ENCODE data around the gene ZNF768. TPM values are rescaled to one million over a fixed set of nuclear protein-coding genes. Genes with fewer than 3 reads are reported as not detected.

The ZNF768 gene
- polyA plus RNA-seq, 1 experiment = 17.2 TPM

DNA sequence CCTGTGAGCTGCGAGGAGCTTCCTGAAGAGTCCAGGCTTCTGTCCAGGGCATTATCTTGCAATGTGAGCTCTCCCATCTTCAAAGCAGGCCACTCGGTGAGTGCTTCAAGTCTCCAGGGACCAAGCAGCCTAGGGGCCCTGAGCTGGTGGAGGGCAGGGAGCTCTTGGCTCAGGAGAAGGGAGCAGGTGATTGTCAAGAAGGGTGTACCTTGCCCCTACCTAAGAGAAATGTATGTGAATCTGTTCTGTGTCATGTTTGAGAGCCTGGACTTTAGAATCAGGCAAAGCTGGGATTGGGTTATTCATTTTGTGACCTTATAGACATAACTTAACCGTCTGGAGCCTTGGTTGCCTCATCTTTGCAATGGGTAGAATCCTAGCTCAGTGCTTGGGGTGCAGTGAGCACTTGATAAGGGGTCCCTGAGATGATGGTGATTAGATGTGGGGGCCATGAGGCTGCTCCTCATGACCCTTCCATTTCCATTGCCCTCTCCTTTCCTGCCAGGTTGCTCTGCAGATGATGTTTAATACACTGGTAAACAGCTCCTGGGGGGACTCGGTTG is 15.9 kb downstream of the ZNF768 start:
- POLR2A ChIA-PET = no interaction called here
- H3K36me3 ChIP-seq (ENCODE audit: control insufficient read depth, insufficient read depth, low read length) = no peaks in the 10 kb centered on the region
- DNase-seq (ENCODE audit: low read depth) = no peak
- TF ChIP-seq, protein P1, sequence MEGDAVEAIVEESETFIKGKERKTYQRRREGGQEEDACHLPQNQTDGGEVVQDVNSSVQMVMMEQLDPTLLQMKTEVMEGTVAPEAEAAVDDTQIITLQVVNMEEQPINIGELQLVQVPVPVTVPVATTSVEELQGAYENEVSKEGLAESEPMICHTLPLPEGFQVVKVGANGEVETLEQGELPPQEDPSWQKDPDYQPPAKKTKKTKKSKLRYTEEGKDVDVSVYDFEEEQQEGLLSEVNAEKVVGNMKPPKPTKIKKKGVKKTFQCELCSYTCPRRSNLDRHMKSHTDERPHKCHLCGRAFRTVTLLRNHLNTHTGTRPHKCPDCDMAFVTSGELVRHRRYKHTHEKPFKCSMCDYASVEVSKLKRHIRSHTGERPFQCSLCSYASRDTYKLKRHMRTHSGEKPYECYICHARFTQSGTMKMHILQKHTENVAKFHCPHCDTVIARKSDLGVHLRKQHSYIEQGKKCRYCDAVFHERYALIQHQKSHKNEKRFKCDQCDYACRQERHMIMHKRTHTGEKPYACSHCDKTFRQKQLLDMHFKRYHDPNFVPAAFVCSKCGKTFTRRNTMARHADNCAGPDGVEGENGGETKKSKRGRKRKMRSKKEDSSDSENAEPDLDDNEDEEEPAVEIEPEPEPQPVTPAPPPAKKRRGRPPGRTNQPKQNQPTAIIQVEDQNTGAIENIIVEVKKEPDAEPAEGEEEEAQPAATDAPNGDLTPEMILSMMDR (IDR thresholded peaks at IDR 0.05; ENCODE audit: insufficient read depth, low read depth, low read length) = no peak
- CTCF ChIA-PET = interaction anchor here (0.9 to 1.6 kb wide), 5 partner anchors 9 to 61 kb away, joined by 3 to 4 read pairs (median 3); no protein-coding TSS in a partner anchor
- peaks cover 1% of the 10 kb centered on the region for H3K27me3 ChIP-seq (ENCODE audit: control insufficient read depth, insufficient read depth, low read length)
- H3K4me3 ChIP-seq (ENCODE audit: low read depth, low read length) = no peak overlapping the region

DNA sequence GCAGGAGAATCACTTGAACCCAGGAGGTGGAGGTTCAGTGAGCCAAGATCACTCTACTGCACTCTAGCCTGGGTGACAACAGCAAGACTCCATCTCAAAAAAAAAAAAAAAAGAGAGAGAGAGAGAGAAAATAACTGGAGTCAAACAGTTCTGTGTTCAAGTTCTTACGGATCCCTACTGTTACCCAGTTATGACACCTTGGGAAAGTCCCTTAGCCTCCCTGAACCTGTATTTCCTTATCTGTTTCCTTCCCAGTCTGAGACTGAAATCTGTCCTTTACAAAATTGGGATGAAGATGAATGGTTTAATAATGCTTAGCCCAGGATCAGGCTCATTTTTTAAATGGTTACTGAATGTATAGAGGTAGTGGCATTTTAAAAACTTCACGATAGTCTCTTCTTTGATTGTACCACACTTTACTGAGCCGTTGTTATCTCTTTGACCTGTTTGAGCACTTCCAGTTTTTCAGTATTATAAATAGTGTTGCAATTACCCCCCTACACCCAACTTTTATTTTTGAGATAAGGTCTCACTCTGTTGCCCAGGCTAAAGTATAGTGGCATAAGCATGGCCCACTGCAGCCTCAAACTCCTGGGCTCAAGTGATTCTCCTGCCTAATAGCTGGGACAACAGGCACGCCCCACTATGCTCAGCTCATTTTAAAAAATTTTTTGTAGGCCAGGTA is 17.1 kb downstream of the ZNF768 start:
- POLR2A ChIA-PET = no interaction called here

DNA sequence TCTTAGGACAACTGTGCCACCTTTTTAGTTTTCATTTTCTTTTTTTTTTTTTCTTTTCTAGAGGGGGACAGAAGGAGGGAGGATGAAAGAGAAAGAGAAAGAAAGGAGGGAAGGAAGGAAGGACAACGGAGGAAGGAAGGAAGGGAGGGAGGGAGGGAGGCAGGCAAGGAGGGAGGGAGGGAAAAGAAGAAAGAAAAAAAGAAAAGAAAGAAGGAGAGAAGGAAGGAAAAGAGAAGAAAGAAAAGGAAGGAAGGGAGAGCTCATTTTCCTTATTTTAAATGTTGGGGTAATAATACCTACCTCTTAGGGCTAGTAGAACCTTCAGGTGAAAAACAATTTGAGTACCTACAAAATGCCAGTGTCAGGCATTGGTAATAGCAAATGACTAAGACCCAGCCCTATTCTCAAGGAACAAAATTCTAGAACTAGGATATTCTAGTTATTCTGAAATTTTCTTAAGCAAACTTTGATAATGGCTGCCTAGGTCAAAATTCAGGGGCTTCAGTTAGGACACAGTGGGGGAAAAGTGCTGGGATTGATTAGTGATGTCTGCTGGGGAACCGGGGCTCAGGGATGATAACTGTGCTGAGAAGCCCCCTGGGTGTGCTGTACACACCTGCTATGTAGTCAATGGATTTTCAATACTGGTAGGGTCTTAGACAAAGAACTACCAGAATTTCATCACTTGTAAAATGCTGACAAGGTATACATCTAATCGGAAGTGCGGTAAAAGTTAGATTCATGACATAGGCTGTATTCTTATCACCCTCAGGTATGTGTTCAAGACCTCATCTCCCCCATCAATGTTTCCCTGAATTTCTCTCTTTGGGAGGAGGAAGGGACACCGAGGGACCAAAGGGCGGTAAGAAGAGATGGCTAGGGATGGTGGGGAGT is 22.7 kb downstream of the ZNF768 start:
- TF ChIP-seq, protein P1 (IDR thresholded peaks at IDR 0.05; ENCODE audit: insufficient read depth, low read depth, low read length) = no peak
- CTCF ChIA-PET = no interaction called here
- no peak for DNase-seq (ENCODE audit: low read depth)

More for the DNA sequence above, 17.1 kb downstream of the ZNF768 start:
- no peak overlapping the region for H3K4me3 ChIP-seq (ENCODE audit: low read depth, low read length)
- CTCF ChIA-PET = interaction anchor here (0.7 to 1.1 kb wide), 2 partner anchors 10 kb away, joined by 3 to 4 read pairs; no protein-coding TSS in a partner anchor
- DNase-seq (ENCODE audit: low read depth) = no peak
- TF ChIP-seq, protein P1 (IDR thresholded peaks at IDR 0.05; ENCODE audit: insufficient read depth, low read depth, low read length) = no peak
- peaks cover 1% of the 10 kb centered on the region for H3K27me3 ChIP-seq (ENCODE audit: control insufficient read depth, insufficient read depth, low read length)
- H3K36me3 ChIP-seq (ENCODE audit: control insufficient read depth, insufficient read depth, low read length) = no peaks in the 10 kb centered on the region

DNA sequence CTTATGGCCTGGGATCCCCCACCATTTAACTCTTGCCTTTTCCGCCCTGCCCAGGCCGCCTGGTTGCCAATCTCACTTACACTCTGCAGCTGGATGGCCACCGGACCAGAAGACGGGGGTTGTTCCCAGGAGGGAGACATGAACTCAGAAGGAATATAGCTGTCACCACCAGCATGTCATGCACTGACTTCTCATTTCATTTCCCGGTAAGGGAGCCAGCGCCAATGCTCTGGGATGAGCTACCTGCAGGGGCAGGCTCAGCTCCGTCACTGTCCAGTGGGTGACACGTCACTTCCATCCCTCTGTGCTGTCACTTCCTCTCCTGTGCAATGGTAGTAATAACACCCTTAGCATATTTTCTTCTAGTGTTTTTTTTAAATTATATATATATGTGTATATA is 27.1 kb downstream of the ZNF768 start:
- no peak overlapping the region for H3K4me3 ChIP-seq (ENCODE audit: low read depth, low read length)
- CTCF ChIA-PET = interaction anchor here (0.8 kb wide), 1 partner anchor 51 kb away, joined by 3 read pairs; no protein-coding TSS in a partner anchor
- H3K27me3 ChIP-seq (ENCODE audit: control insufficient read depth, insufficient read depth, low read length) = peaks cover 5% of the 10 kb centered on the region
- POLR2A ChIA-PET = no interaction called here
- DNase-seq (ENCODE audit: low read depth) = no peak
- H3K36me3 ChIP-seq (ENCODE audit: control insufficient read depth, insufficient read depth, low read length) = no peaks in the 10 kb centered on the region
- TF ChIP-seq, protein P1 (IDR thresholded peaks at IDR 0.05; ENCODE audit: insufficient read depth, low read depth, low read length) = no peak

More for the DNA sequence above, 22.7 kb downstream of the ZNF768 start:
- POLR2A ChIA-PET = no interaction called here
- H3K4me3 ChIP-seq (ENCODE audit: low read depth, low read length) = no peak overlapping the region
- H3K27me3 ChIP-seq (ENCODE audit: control insufficient read depth, insufficient read depth, low read length) = peaks cover 3% of the 10 kb centered on the region
- H3K36me3 ChIP-seq (ENCODE audit: control insufficient read depth, insufficient read depth, low read length) = no peaks in the 10 kb centered on the region

DNA sequence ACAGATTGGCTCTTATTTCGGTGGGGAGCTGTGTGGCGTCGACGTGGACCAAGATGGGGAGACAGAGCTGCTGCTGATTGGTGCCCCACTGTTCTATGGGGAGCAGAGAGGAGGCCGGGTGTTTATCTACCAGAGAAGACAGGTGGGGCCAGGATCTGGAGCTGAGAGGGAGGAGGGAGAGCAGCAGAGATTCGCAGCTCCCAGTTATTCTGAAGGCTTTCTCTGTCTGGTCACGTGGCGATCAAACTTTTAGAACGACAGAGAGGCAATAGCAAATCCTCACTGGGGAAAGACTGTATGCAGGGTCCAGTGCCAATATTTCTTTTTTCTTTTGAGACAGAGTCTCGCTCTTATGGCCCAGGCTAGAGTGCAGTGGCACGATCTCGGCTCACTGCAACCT is 31.7 kb downstream of the ZNF768 start:
- TF ChIP-seq, protein P1 (IDR thresholded peaks at IDR 0.05; ENCODE audit: insufficient read depth, low read depth, low read length) = no peak
- ChIA-PET CTCF (interaction anchor here (0.8 to 1.0 kb wide), 2 partner anchors 20 to 48 kb away, joined by 3 read pairs; no protein-coding TSS in a partner anchor), POLR2A (no interaction called here)
- Histone ChIP-seq H3K27me3 (ENCODE audit: control insufficient read depth, insufficient read depth, low read length) (0 out of 2 replicates have a peak, but pooled peaks cover 1% of the 10 kb centered on the region), H3K4me3 (ENCODE audit: low read depth, low read length) (no peak overlapping the region), H3K36me3 (ENCODE audit: control insufficient read depth, insufficient read depth, low read length) (no peaks in the 10 kb centered on the region)
- DNase-seq (ENCODE audit: low read depth) = no peak

Data from BJ (cell line).